ENCODE data around the gene UBE2J2.

UBE2J2 gene

DNA sequence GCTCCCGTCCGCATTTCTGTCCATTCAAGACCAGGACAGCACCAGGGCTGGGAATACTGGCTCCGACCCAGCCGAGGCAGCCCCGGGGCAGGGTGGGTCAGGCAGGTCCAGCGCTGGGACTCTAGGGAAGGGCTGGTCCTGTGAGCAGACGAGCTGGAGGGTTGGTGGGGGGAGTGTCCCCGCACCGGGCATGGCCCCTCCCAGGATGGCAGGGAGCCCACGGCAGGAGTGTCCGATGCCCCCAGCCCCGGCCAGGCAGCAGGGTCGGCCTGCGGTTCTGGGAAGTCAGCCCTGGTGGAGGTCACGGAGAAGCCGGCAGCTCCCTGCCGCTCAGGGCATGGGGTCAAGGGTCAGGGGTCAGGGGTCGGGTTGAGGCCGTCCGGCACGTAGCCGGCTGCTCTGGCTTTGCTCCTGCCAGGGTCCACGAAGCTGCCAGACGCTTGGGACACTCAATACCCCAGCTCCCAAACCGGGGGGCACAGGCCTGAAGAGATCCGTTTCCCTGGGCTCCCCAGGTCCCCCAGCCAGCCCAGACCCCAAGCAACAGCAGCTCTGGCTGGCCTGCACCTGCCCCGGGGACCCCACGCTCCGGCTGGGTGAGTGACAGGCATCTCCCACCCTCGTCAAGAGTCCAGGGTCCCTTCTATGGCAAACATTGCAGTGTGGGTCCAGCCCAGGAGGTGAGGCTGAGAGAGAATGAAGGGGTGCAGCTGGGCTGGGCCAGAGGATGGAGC is 33.9 kb downstream of the UBE2J2 start:
- no peak for DNase-seq (ENCODE audit: low read depth)

DNA sequence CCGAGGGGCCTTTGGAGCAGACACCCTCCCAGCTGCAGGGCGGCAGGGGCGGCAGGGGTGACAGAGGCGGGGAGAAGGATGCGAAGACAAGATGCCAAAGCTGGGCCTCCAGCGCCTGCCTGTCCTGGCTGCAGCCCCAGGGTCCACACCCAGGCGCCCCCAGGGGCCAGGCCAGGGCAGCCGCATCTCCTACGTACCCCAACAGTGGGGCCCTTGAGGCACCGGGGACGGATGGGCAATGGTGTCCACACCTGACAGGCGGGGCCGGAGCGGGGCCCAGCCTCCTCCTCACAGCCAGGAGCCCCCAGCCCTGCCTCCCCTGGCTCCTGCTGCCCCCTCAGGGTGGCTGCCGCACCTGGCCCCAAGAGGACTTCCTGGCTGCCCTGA is 34.4 kb downstream of the UBE2J2 start:
- DNase-seq (ENCODE audit: low read depth): no peak

- no peak for DNase-seq (ENCODE audit: low read depth)
Measured at GRCh38 chr1:1238702-1239178, 34.9 kb downstream of the UBE2J2 start.

- no peak for DNase-seq (ENCODE audit: low read depth)
Measured at GRCh38 chr1:1237874-1238701, 35.6 kb downstream of the UBE2J2 start.

- no peak for DNase-seq (ENCODE audit: low read depth)
Measured at GRCh38 chr1:1236945-1237873, 36.4 kb downstream of the UBE2J2 start.

GRCh38 chr1:1236176-1236763 is 37.4 kb downstream of the UBE2J2 start:
- DNase-seq (ENCODE audit: low read depth): no peak

GRCh38 chr1:1235016-1235744 is 38.5 kb downstream of the UBE2J2 start:
- no peak for DNase-seq (ENCODE audit: low read depth)

- DNase-seq (ENCODE audit: low read depth): no peak
Measured at GRCh38 chr1:1234180-1234808, 39.4 kb downstream of the UBE2J2 start.

DNA sequence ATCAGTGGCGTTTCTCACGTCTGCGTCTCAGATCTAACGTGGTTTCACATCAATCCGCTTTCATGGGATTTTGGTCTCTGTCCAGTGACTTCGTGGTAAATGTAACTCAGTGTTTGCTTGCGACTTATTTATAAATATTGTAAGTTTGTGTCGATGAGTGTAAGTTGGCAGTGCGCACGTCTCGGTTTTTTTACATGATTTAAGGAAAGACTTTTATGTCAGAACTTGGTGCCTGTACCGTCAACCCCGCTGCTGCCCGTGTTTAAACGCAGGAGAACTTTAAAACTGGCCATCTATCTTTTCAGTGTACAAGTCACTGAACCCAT is 40.1 kb downstream of the UBE2J2 start:
- DNase-seq (ENCODE audit: low read depth): no peak

GRCh38 chr1:1232796-1233566 is 40.7 kb downstream of the UBE2J2 start:
- DNase-seq (ENCODE audit: low read depth): no peak

DNA sequence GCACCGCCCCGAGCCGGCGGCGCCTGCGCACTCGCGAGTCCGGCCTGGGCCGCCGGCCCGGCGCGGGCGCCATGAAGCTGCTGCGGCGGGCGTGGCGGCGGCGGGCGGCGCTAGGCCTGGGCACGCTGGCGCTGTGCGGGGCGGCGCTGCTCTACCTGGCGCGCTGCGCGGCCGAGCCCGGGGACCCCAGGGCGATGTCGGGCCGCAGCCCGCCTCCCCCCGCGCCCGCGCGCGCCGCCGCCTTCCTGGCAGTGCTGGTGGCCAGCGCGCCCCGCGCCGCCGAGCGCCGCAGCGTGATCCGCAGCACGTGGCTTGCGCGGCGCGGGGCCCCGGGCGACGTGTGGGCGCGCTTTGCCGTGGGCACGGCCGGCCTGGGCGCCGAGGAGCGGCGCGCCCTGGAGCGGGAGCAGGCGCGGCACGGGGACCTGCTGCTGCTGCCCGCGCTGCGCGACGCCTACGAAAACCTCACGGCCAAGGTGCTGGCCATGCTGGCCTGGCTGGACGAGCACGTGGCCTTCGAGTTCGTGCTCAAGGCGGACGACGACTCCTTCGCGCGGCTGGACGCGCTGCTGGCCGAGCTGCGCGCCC is 41.4 kb downstream of the UBE2J2 start, which contains the start of gene B3GALT6:
B3GALT6 (plus strand) TSS at position 30 of the 588 bp plus-strand sequence; CDS start at position 72, 42 bp downstream.
- DNase-seq (ENCODE audit: low read depth): no peak

- DNase-seq (ENCODE audit: low read depth): peak; percentile 96
Measured at GRCh38 chr1:1231400-1232207, 42.0 kb downstream of the UBE2J2 start, which contains the start of gene SDF4. Gene SDF4, minus strand, starts transcription at chr1:1232001. Its CDS starts 3,229 bp downstream, at chr1:1228772.

DNA sequence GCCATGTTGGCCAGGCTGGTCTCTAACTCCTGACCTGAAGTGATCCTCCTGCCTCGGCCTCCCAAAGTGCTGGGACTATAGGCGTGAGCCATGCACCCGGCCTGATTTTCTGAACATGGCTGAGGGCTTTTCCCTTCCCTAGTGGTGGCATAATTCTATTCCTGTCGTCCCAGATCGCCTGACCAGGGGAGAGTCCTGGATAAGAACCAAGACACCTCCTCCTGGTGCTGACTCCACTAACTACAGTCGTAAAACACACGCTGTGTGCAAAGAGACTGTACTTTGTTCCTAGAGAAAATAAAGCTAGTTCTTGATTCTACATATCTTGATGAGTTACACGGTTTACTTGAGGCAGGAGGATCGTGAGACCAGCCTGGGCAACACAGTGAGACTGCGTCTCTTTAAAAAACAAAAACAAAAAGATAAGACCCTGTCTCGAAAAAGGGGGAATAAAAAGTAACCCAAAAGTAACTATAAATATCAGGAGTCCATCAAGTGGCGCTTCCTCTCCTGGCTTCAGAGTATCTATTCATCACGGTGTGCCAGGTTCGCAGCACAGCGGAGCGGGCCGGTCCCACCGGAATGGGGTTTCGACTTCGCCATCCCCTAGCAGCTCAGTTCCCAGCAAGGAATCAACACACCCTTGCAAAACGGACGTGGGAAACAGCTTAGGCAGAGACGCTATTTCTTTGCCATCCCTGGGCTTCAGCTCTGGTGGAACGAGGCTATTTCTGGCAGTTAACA is 42.8 kb downstream of the UBE2J2 start:
- no peak for DNase-seq (ENCODE audit: low read depth)

GRCh38 chr1:1229770-1230169 is 43.9 kb downstream of the UBE2J2 start:
- DNase-seq (ENCODE audit: low read depth): no peak

DNA sequence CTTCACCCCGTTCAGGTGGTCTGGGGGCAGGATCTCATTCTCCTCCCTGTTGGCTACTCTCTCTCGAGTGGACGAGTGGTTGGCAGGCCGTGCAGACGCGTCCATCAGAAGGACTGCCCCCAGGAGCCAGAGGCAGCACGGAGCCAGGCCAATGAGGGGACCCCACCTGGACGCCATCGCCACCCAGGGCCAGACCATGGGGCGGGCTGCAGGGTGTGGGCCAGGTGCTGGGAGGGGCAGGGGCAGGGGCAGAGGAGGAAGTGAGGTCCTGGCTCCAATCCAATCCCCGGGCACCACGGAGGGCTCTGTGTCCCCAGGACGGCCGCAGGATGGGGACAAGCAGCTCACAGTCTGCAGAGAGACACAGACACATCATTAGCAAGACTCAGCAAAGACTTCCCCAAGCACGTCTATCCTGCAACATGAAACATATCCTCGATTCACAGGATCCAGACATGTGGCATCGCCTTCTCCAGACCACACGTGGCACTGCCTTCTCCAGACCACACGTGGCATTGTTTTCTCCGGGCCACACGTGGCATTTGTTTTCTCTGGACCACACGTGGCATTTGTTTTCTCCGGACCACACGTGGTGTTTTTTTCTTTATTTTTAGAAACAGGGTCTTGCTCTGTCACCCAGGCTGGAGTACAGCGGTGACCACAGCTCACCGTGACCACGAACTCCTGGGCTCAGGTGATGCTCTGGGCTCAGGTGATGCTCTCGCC is 44.9 kb downstream of the UBE2J2 start:
- no peak for DNase-seq (ENCODE audit: low read depth)

DNA sequence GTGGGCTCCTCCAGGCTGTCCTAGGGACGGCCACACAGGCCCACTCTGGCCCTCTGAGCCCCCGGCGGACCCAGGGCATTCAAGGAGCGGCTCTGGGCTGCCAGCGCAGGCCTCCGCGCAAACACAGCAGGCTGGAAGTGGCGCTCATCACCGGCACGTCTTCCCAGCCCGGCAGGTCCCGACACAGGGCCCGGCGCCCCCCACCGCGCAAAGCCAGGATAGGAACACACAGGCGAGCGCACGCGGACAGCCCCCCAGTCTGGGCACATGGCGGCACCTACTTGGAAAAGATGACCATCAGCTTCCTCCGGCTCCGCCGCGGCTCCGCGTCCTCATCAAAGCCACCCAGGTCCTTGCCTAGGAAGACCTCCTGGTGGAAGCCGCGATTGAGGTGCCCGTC is 45.5 kb downstream of the UBE2J2 start:
- no peak for DNase-seq (ENCODE audit: low read depth)

DNA sequence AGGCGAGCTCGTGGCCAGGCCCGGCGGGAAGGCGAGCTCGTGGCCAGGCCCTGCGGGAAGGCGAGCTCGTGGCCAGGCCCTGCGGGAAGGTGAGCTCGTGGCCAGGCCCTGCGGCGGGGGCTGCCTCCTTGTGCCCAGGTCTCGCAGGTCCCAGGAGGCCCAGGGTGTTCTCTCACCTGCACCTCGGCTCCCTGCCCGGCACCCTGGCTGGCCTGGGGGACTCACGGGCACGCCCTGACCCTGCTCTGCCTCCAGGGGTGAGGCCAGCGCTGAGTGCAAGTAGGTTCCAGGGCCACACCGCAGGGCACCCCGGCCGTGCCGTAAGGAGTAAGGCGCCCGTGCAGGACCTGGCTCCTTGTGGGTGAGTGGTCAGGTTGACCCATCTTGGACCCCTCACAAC is 46.3 kb downstream of the UBE2J2 start:
- DNase-seq (ENCODE audit: low read depth): no peak
